ENCODE data around the gene GSDMA.

Gene GSDMA

DNA sequence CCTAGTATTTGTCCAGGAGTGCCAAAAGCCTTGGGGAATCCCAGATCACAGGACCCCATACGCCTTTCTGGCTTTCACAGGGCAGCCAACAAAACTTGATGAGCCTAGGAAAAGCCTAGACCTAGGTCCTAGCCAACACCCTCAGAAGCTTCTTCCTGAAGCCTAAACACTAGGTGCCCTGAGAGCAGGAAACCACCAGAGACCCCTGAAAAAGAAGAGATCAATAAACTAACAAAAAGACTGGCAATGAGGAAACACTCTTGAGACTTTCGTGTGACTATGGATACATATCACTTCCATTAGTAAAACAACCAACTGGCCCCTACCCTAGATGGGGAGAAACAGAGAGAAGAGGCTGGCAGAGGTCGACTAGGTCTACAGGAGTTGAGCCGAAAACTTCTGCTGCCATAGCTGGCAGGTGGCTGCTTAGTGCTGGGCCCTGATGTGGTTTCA lies 36.6 kb upstream of the GSDMA start:
- Histone ChIP-seq H3K18ac (ENCODE audit: low read length) (no peak overlapping the region), H3K27ac (ENCODE audit: low read depth, low read length) (no peak overlapping the region), H2BK5ac (ENCODE audit: low read depth, low read length, poor library complexity) (no peak overlapping the region), H4K8ac (ENCODE audit: low read depth, low read length) (no peak overlapping the region), H3K4me2 (ENCODE audit: low read length) (peak overlapping the region; percentile 92), H3K4me1 (ENCODE audit: control insufficient read depth in 1 of 2, insufficient read depth in 2 of 2, low read length in 2 of 2) (peaks cover 25 to 26% of the 10 kb centered on the region in 2 experiments), H4K91ac (ENCODE audit: low read depth, low read length) (no peak overlapping the region), H3K79me1 (ENCODE audit: low read length) (peaks cover 8% of the 10 kb centered on the region), H3K23ac (ENCODE audit: low read length) (no peak overlapping the region), H3K9me3 (ENCODE audit: insufficient read depth, low read depth, low read length) (peaks cover 2% of the 10 kb centered on the region), H3K4me3 (ENCODE audit: low read depth, low read length) (no peak overlapping the region), H3K79me2 (ENCODE audit: control insufficient read depth, insufficient read depth, low read length, poor library complexity) (peaks cover 7% of the 10 kb centered on the region), H3K36me3 (ENCODE audit: control insufficient read depth in 1 of 2, insufficient read depth in 2 of 2, low read length in 2 of 2) (peaks cover 27 to 28% of the 10 kb centered on the region in 2 experiments), H2AFZ (ENCODE audit: insufficient read depth, low read length, poor library complexity) (no peak overlapping the region), H3K27me3 (ENCODE audit: insufficient read depth, low read length) (no peaks in the 10 kb centered on the region), H4K12ac (ENCODE audit: low read depth, low read length) (no peak overlapping the region), H3K14ac (ENCODE audit: low read length) (no peak overlapping the region), H2BK12ac (ENCODE audit: low read length) (no peak overlapping the region), H3K9ac (ENCODE audit: low read length) (no peak overlapping the region), H3K4ac (ENCODE audit: low read depth, low read length) (no peak overlapping the region), H2AK5ac (ENCODE audit: low read length) (no peak overlapping the region), H2BK120ac (ENCODE audit: insufficient read depth, low read length, poor library complexity) (no peak overlapping the region)
- DNase-seq: no peak
- WGBS (ENCODE audit: extremely low coverage, insufficient coverage, insufficient read length): no CpG with 5 or more reads among the region's 4 CpGs

DNA sequence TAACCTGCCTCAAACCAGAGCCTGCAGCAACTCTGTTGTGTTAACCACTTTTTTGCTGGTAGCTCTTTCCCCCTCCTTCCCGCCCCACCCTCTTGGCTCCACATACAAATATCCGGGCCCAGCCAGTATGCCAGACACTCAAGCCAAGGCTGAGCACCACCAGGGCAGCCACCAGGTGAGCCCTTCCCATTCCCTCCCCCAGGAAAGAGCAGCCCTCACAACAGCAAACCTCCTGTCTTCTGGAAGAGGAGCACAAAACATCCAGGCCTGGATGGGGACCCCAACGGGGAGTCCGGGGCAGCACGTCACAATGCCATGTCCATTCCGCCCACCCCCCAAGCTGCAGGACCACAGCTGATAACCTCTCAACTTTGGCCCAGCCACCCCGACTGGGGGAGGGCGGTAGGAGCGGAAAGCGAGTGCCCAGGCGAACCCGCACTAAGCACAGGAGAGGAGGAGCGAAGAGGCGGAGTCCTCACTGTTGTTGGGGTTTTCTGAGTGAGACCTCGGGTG lies 36.2 kb upstream of the GSDMA start:
- Histone ChIP-seq H3K9me3 (ENCODE audit: insufficient read depth, low read depth, low read length) (peaks cover 2% of the 10 kb centered on the region), H3K4me2 (ENCODE audit: low read length) (peak overlapping the region; percentile 92), H4K91ac (ENCODE audit: low read depth, low read length) (peak overlapping the region; percentile 72), H2AFZ (ENCODE audit: insufficient read depth, low read length, poor library complexity) (peak overlapping the region; percentile 51), H3K18ac (ENCODE audit: low read length) (no peak overlapping the region), H3K4me3 (ENCODE audit: low read depth, low read length) (peak overlapping the region; percentile 84), H2BK5ac (ENCODE audit: low read depth, low read length, poor library complexity) (no peak overlapping the region), H3K27ac (ENCODE audit: low read depth, low read length) (no peak overlapping the region), H3K9ac (ENCODE audit: low read length) (peak overlapping the region; percentile 57), H2AK5ac (ENCODE audit: low read length) (no peak overlapping the region), H4K8ac (ENCODE audit: low read depth, low read length) (peak overlapping the region; percentile 73), H3K4ac (ENCODE audit: low read depth, low read length) (peak overlapping the region; percentile 91), H3K27me3 (ENCODE audit: insufficient read depth, low read length) (no peaks in the 10 kb centered on the region), H3K36me3 (ENCODE audit: control insufficient read depth in 1 of 2, insufficient read depth in 2 of 2, low read length in 2 of 2) (peaks cover 23% of the 10 kb centered on the region in 2 experiments), H2BK120ac (ENCODE audit: insufficient read depth, low read length, poor library complexity) (peak overlapping the region; percentile 0), H4K12ac (ENCODE audit: low read depth, low read length) (peak overlapping the region; percentile 51), H3K4me1 (ENCODE audit: control insufficient read depth in 1 of 2, insufficient read depth in 2 of 2, low read length in 2 of 2) (peaks cover 25 to 26% of the 10 kb centered on the region in 2 experiments), H3K14ac (ENCODE audit: low read length) (no peak overlapping the region), H2BK12ac (ENCODE audit: low read length) (no peak overlapping the region), H3K23ac (ENCODE audit: low read length) (no peak overlapping the region), H3K79me1 (ENCODE audit: low read length) (peaks cover 8% of the 10 kb centered on the region), H3K79me2 (ENCODE audit: control insufficient read depth, insufficient read depth, low read length, poor library complexity) (peaks cover 7% of the 10 kb centered on the region)
- DNase-seq: peak in 1 of 2 donors; percentile 42
- no CpG with 5 or more reads among the region's 15 CpGs for whole genome bisulfite sequencing (ENCODE audit: extremely low coverage, insufficient coverage, insufficient read length)

DNA sequence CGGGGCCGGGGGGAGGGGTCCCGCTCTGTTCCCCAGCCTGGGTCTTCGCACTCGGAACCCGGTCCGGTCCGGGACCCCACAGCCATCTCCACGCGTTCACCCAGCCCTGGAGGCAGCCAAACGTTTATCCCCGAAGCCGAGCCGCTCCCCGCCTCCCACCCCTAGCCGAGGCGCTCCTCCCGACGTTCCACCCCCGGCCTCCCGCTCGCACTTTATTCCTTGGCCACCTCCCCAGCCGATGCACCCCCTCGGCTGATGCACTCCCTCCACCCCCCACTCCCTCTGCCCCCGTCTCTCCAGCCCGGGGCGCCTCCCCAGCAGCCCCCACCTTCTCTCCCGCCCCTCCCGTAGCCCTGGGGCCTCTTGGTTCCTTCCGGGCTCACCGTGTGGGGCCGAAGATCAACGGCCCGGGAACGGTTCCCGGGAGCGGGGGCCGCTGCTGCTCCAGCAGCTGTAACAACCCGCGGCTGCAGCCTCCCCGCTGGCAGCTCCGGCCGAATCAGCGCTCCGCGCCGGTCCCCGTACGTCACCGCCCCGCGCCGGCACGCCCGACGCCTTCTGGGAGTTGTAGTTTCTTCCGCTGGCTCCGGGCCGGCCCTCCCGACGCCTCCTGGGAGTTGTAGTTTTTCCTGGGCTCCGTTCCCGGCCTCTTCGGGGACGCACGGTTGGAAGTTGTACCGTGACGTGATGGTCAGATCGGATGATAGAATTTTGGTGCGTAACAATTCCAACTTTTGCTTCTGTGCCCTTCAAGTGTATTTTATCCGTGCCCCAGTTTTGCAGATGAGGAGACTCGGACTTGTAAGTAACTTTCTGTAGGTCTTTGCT lies 35.5 kb upstream of the GSDMA start, which contains the start of the genes LRRC3C and ORMDL3:
Gene LRRC3C (plus strand): TSS at position 632 of the 828 bp plus-strand sequence. CDS start 13,792 bp downstream, outside the sequence.
Gene ORMDL3 (minus strand): TSS at position 501 of the 828 bp plus-strand sequence. CDS start 3,398 bp downstream, outside the sequence.
- no peak within 1 kb of the TSS for H2BK12ac ChIP-seq (ENCODE audit: low read length)
- peak within 1 kb of the TSS; percentile 20 for H2BK120ac ChIP-seq (ENCODE audit: insufficient read depth, low read length, poor library complexity)
- H4K8ac ChIP-seq (ENCODE audit: low read depth, low read length): peak within 1 kb of the TSS; percentile 97
- peak within 1 kb of the TSS; percentile 84 for H3K4me3 ChIP-seq (ENCODE audit: low read depth, low read length)
- no peak within 1 kb of the TSS for H3K27ac ChIP-seq (ENCODE audit: low read depth, low read length)
- H2BK5ac ChIP-seq (ENCODE audit: low read depth, low read length, poor library complexity): no peak within 1 kb of the TSS
- peak within 1 kb of the TSS; percentile 57 for H3K9ac ChIP-seq (ENCODE audit: low read length)
- H3K9me3 ChIP-seq (ENCODE audit: insufficient read depth, low read depth, low read length): peaks cover 2% of the 10 kb centered on the region
- peak; percentile 90 to 92 for DNase-seq
- H3K4me1 ChIP-seq (ENCODE audit: control insufficient read depth in 1 of 2, insufficient read depth in 2 of 2, low read length in 2 of 2): peaks cover 25 to 26% of the 10 kb centered on the region in 2 experiments
- peak within 1 kb of the TSS; percentile 91 for H3K4ac ChIP-seq (ENCODE audit: low read depth, low read length)
- H3K79me1 ChIP-seq (ENCODE audit: low read length): peaks cover 8% of the 10 kb centered on the region
- no peak within 1 kb of the TSS for H3K23ac ChIP-seq (ENCODE audit: low read length)
- H4K12ac ChIP-seq (ENCODE audit: low read depth, low read length): peak within 1 kb of the TSS; percentile 86
- H3K79me2 ChIP-seq (ENCODE audit: control insufficient read depth, insufficient read depth, low read length, poor library complexity): peaks cover 7% of the 10 kb centered on the region
- no CpG with 5 or more reads among the region's 72 CpGs for WGBS (ENCODE audit: extremely low coverage, insufficient coverage, insufficient read length)
- H3K36me3 ChIP-seq (ENCODE audit: control insufficient read depth in 1 of 2, insufficient read depth in 2 of 2, low read length in 2 of 2): peaks cover 17% of the 10 kb centered on the region in 2 experiments
- no peaks in the 10 kb centered on the region for H3K27me3 ChIP-seq (ENCODE audit: insufficient read depth, low read length)
- peak within 1 kb of the TSS; percentile 67 for H3K14ac ChIP-seq (ENCODE audit: low read length)
- H2AK5ac ChIP-seq (ENCODE audit: low read length): peak within 1 kb of the TSS; percentile 75
- H2AFZ ChIP-seq (ENCODE audit: insufficient read depth, low read length, poor library complexity): peak within 1 kb of the TSS; percentile 100
- H4K91ac ChIP-seq (ENCODE audit: low read depth, low read length): peak within 1 kb of the TSS; percentile 72
- peak within 1 kb of the TSS; percentile 92 for H3K4me2 ChIP-seq (ENCODE audit: low read length)
- H3K18ac ChIP-seq (ENCODE audit: low read length): peak within 1 kb of the TSS; percentile 73

DNA sequence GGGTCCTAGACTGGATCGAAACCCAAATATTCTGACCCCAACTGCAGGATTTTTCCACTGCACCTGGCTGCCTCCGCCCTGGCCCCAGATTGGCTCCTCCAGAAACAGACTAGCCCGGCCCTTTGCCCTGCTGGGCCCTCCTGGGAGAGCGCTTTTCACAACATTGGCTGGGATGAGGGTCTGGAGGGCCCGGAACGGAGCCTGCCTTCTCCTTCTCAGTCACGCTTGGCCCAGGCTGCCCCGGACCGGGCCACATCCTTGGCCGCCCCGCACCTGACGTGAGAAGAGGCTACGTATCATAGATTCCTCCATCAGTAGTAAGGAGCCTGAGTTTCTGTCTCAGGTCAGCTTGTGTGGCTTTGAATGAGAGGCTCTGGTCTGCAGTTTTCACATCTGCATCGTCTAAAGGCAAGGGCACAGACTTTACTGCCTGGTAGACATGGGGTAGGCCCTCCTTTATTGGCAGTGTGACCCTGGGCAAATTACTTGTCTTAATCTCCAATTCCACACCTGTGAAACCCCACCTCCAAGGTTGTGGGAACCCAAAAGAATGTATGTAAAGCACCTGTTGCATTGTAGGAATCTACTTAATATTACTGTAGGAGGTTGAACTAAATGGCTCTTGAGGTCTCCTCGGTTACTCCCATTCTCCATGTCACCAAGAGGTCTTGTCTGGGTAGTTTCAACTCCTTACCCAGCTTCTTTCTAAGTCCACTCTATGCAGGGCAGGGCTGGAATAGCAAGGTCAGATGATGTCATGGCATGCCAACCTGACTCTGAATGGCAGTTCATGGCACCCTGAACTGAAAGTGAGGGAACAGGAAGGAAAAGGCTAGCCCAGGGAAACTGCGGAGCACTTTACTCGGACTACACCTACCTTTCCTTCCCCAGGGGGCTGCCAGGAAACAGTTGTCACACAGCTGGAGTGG lies 34.6 kb upstream of the GSDMA start:
- no peak overlapping the region for H3K4me3 ChIP-seq (ENCODE audit: low read depth, low read length)
- H2BK120ac ChIP-seq (ENCODE audit: insufficient read depth, low read length, poor library complexity): peak overlapping the region; percentile 20
- no peak overlapping the region for H2BK12ac ChIP-seq (ENCODE audit: low read length)
- H4K91ac ChIP-seq (ENCODE audit: low read depth, low read length): peak overlapping the region; percentile 67
- H3K4me1 ChIP-seq (ENCODE audit: control insufficient read depth in 1 of 2, insufficient read depth in 2 of 2, low read length in 2 of 2): peaks cover 25 to 26% of the 10 kb centered on the region in 2 experiments
- no peak overlapping the region for H2AK5ac ChIP-seq (ENCODE audit: low read length)
- peak overlapping the region; percentile 86 for H4K12ac ChIP-seq (ENCODE audit: low read depth, low read length)
- H3K27me3 ChIP-seq (ENCODE audit: insufficient read depth, low read length): no peaks in the 10 kb centered on the region
- no peak overlapping the region for H2BK5ac ChIP-seq (ENCODE audit: low read depth, low read length, poor library complexity)
- H3K9ac ChIP-seq (ENCODE audit: low read length): peak overlapping the region; percentile 26
- peak overlapping the region; percentile 100 for H2AFZ ChIP-seq (ENCODE audit: insufficient read depth, low read length, poor library complexity)
- peak overlapping the region; percentile 47 for H3K18ac ChIP-seq (ENCODE audit: low read length)
- H3K14ac ChIP-seq (ENCODE audit: low read length): peak overlapping the region; percentile 65
- H3K4me2 ChIP-seq (ENCODE audit: low read length): peak overlapping the region; percentile 81
- H3K36me3 ChIP-seq (ENCODE audit: control insufficient read depth in 1 of 2, insufficient read depth in 2 of 2, low read length in 2 of 2): peaks cover 8 to 9% of the 10 kb centered on the region in 2 experiments
- H3K9me3 ChIP-seq (ENCODE audit: insufficient read depth, low read depth, low read length): peaks cover 2% of the 10 kb centered on the region
- H3K79me1 ChIP-seq (ENCODE audit: low read length): peaks cover 8% of the 10 kb centered on the region
- peak; percentile 27 to 38 for DNase-seq
- H3K79me2 ChIP-seq (ENCODE audit: control insufficient read depth, insufficient read depth, low read length, poor library complexity): peaks cover 7% of the 10 kb centered on the region
- no peak overlapping the region for H3K23ac ChIP-seq (ENCODE audit: low read length)
- WGBS (ENCODE audit: extremely low coverage, insufficient coverage, insufficient read length): no CpG with 5 or more reads among the region's 17 CpGs
- H3K4ac ChIP-seq (ENCODE audit: low read depth, low read length): peak overlapping the region; percentile 27
- H3K27ac ChIP-seq (ENCODE audit: low read depth, low read length): no peak overlapping the region
- peak overlapping the region; percentile 97 for H4K8ac ChIP-seq (ENCODE audit: low read depth, low read length)

Measured in trophoblast cell (in vitro differentiated cells and primary cell).